ENCODE data around the gene HSDL2.
"Not testable (repeated sequence)": the region's sequence is repeated elsewhere in the genome, so short reads cannot be mapped to it uniquely, and the experiment has no call there.

The HSDL2 gene

DNA sequence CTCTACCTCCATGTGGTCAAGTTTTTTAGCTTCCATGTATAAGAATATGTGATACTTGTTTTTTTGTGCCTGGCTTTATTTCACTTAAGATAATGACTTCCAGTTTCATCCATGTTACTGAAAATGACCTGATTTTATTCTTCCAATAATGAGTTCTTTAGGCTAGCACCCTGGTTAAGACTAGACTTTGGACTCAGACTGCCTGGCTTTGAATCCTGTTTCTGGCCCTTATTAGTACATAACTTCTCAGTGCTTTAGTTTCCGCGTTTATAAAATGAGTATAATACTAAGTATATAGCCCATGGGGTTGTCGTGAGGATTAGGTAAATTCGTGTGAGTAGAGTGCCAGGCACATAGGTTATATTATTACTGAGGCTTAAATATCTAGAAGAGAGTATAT is 125.2 kb downstream of the HSDL2 start:
- Histone ChIP-seq H3K27me3 (ENCODE audit: insufficient read depth, poor library complexity, severe bottlenecking) (no peaks in the 10 kb centered on the region), H3K36me3 (ENCODE audit: low read depth) (no peaks in the 10 kb centered on the region), H3K4me1 (ENCODE audit: insufficient read depth, poor library complexity, severe bottlenecking) (peaks cover 5% of the 10 kb centered on the region), H3K4me3 (ENCODE audit: severe bottlenecking) (no peak overlapping the region), H3K9me3 (ENCODE audit: severe bottlenecking) (no peaks in the 10 kb centered on the region), H3K27ac (ENCODE audit: poor library complexity, severe bottlenecking) (no peak overlapping the region)
- DNase-seq (ENCODE audit: low spot score): no peak
- no peak for ATAC-seq (ENCODE audit: low read depth)
- TF ChIP-seq, protein P1, sequence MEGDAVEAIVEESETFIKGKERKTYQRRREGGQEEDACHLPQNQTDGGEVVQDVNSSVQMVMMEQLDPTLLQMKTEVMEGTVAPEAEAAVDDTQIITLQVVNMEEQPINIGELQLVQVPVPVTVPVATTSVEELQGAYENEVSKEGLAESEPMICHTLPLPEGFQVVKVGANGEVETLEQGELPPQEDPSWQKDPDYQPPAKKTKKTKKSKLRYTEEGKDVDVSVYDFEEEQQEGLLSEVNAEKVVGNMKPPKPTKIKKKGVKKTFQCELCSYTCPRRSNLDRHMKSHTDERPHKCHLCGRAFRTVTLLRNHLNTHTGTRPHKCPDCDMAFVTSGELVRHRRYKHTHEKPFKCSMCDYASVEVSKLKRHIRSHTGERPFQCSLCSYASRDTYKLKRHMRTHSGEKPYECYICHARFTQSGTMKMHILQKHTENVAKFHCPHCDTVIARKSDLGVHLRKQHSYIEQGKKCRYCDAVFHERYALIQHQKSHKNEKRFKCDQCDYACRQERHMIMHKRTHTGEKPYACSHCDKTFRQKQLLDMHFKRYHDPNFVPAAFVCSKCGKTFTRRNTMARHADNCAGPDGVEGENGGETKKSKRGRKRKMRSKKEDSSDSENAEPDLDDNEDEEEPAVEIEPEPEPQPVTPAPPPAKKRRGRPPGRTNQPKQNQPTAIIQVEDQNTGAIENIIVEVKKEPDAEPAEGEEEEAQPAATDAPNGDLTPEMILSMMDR (IDR thresholded peaks at IDR 0.05; ENCODE audit: poor library complexity, severe bottlenecking): no peak

DNA sequence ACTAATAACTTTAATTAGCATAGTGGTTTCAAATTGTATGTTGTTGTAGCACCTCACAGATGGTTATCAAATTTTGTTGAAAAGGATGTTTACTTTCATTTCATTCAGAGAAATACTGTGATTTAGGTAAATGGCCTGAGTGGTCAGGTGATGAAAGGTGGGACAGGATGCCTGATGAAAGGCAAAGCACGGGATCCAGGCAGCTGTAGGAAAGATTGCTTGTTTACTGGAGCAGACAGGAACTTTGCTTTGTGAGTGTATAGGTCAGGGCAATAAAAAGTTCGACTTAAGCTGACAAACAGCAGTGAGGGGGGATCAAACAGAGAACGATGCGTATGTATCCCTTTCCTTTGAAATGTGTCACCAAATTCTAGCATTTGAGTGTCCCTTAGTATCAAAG is 125.7 kb downstream of the HSDL2 start:
- DNase-seq (ENCODE audit: low spot score) (no peak), ATAC-seq (ENCODE audit: low read depth) (no peak)
- Histone ChIP-seq H3K4me3 (ENCODE audit: severe bottlenecking) (no peak overlapping the region), H3K4me1 (ENCODE audit: insufficient read depth, poor library complexity, severe bottlenecking) (peaks cover 5% of the 10 kb centered on the region), H3K27me3 (ENCODE audit: insufficient read depth, poor library complexity, severe bottlenecking) (no peaks in the 10 kb centered on the region), H3K36me3 (ENCODE audit: low read depth) (no peaks in the 10 kb centered on the region), H3K27ac (ENCODE audit: poor library complexity, severe bottlenecking) (no peak overlapping the region), H3K9me3 (ENCODE audit: severe bottlenecking) (no peaks in the 10 kb centered on the region)
- TF ChIP-seq, protein P1 (IDR thresholded peaks at IDR 0.05; ENCODE audit: poor library complexity, severe bottlenecking): no peak

DNA sequence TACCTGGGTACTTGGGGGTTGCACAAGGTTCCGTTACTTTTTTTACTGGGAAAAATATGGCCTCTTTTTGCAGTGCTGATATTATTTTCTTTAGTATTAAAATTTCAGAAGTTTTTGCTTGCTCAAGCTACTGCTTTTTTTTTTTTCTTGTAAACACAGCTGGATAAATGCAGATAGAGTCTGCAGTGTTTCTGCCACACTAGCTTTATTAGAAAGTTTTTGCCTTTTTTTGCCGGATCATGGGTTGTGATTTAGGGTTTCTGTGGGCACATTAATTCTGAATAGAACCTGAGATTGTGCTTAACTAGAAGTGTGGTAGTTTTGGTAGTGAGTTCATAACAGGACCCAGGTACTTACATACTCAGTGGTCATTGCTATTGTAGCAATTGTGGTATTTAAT is 126.7 kb downstream of the HSDL2 start:
- DNase-seq (ENCODE audit: low spot score): no peak
- no peaks in the 10 kb centered on the region for H3K36me3 ChIP-seq (ENCODE audit: low read depth)
- TF ChIP-seq, protein P1 (IDR thresholded peaks at IDR 0.05; ENCODE audit: poor library complexity, severe bottlenecking): no peak
- peaks cover 5% of the 10 kb centered on the region for H3K4me1 ChIP-seq (ENCODE audit: insufficient read depth, poor library complexity, severe bottlenecking)
- ATAC-seq (ENCODE audit: low read depth): no peak
- H3K9me3 ChIP-seq (ENCODE audit: severe bottlenecking): no peaks in the 10 kb centered on the region
- H3K27ac ChIP-seq (ENCODE audit: poor library complexity, severe bottlenecking): no peak overlapping the region
- no peak overlapping the region for H3K4me3 ChIP-seq (ENCODE audit: severe bottlenecking)
- H3K27me3 ChIP-seq (ENCODE audit: insufficient read depth, poor library complexity, severe bottlenecking): no peaks in the 10 kb centered on the region

DNA sequence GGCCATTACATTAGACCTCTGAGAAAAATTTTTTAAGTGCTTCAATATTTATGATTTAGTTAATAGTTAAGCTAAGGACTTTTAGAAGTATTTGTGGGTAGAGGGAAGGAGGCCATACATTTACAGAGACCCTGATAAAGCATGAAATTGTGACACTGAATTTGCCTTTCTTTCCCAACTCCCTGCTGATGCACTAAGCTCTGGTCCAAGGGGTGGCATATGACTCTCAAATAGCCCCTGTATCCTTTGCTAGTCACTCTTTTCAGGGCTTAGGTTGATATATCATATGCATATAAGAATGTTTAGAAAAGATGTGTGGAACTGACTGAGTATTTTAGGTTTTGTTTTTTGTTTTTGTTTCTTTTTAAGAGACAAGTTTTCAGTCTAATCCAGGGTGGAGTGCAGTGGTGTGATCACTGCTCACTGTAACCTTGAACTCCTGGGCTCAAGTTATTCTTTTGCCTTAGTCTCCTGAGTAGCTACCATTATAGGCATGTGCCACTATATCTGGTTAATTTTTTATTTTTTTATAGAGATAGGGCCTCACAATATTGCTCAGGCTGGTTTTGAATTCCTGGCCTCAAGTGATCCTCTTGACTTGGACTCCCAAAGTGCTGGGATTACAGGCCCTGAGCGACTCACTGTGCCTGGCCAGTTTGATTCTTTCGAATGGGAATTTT is 127.2 kb downstream of the HSDL2 start:
- Histone ChIP-seq H3K4me3 (ENCODE audit: severe bottlenecking) (no peak overlapping the region), H3K9me3 (ENCODE audit: severe bottlenecking) (no peaks in the 10 kb centered on the region), H3K27ac (ENCODE audit: poor library complexity, severe bottlenecking) (no peak overlapping the region), H3K36me3 (ENCODE audit: low read depth) (no peaks in the 10 kb centered on the region), H3K27me3 (ENCODE audit: insufficient read depth, poor library complexity, severe bottlenecking) (no peaks in the 10 kb centered on the region), H3K4me1 (ENCODE audit: insufficient read depth, poor library complexity, severe bottlenecking) (no peaks in the 10 kb centered on the region)
- TF ChIP-seq, protein P1 (IDR thresholded peaks at IDR 0.05; ENCODE audit: poor library complexity, severe bottlenecking): no peak
- DNase-seq (ENCODE audit: low spot score) (no peak), ATAC-seq (ENCODE audit: low read depth) (no peak)

DNA sequence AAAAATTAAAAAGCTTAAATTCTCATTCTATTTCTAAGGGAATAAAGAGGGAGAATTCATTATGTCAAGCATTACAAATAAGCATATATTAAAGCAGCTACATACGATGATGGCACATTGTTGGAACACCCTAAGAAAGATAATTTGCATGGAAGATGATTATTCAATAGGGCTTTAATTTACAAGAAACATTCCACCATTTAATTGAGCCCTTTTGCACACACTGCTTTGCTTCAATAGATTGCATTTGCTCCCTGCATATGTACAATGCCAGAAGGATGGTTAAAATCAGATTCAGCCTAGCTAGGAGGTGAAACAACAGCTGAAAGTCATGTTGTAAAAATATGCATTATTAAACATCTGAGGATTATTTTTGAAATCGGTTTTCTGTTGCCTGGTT is 128.5 kb downstream of the HSDL2 start:
- H3K4me1 ChIP-seq (ENCODE audit: insufficient read depth, poor library complexity, severe bottlenecking): no peaks in the 10 kb centered on the region
- no peak for ATAC-seq (ENCODE audit: low read depth)
- no peak for DNase-seq (ENCODE audit: low spot score)
- H3K4me3 ChIP-seq (ENCODE audit: severe bottlenecking): no peak overlapping the region
- no peaks in the 10 kb centered on the region for H3K36me3 ChIP-seq (ENCODE audit: low read depth)
- H3K27ac ChIP-seq (ENCODE audit: poor library complexity, severe bottlenecking): no peak overlapping the region
- no peaks in the 10 kb centered on the region for H3K9me3 ChIP-seq (ENCODE audit: severe bottlenecking)
- TF ChIP-seq, protein P1 (IDR thresholded peaks at IDR 0.05; ENCODE audit: poor library complexity, severe bottlenecking): no peak
- H3K27me3 ChIP-seq (ENCODE audit: insufficient read depth, poor library complexity, severe bottlenecking): no peaks in the 10 kb centered on the region

DNA sequence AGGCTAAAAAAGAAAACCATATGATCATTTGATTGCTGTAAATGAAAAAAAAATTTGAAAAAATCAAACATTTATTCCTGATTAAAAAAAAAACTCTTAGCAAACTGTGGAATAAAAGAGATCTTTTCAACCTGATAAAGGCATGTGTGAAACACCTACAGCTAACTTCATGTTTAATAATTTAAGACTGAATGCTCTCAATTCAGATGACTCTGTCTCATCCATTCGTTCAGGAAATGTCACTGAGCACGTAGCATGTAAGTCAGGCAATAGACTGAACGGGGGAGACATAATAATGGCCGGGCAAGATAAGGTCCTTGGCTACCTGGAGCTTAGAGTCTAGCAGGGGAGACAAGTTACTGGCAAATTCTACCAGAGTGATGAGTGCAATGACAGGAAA is 132.5 kb downstream of the HSDL2 start:
- H3K36me3 ChIP-seq (ENCODE audit: low read depth); H3K4me1 ChIP-seq (ENCODE audit: insufficient read depth, poor library complexity, severe bottlenecking); H3K9me3 ChIP-seq (ENCODE audit: severe bottlenecking); H3K27ac ChIP-seq (ENCODE audit: poor library complexity, severe bottlenecking); ATAC-seq (ENCODE audit: low read depth); DNase-seq (ENCODE audit: low spot score); H3K4me3 ChIP-seq (ENCODE audit: severe bottlenecking); H3K27me3 ChIP-seq (ENCODE audit: insufficient read depth, poor library complexity, severe bottlenecking): not testable (repeated sequence)

All from RWPE2 (cell line).